MM.1S (cell line): ENCODE results near the gene FAM227B.
"Not testable (repeated sequence)": the region's sequence is repeated elsewhere in the genome, so short reads cannot be mapped to it uniquely, and the experiment has no call there.

Experiments used
- DNase-seq: peaks from one replicate; pipeline ENCODE4 v3.0.0-alpha.2; 2015
- H2AFZ ChIP-seq: fragments of 300-600 bp; sonication (generic); 2 replicates; pipeline ENCODE4 v1.6.0; 2016; ENCODE audit warnings: antibody characterized with exemption, low read length
- H3F3A ChIP-seq: fragments of 300-600 bp; sonication (generic); 2 replicates; pipeline ENCODE4 v1.6.1; 2016; ENCODE audit warnings: mild to moderate bottlenecking, antibody characterized with exemption, low read length, moderate library complexity, mixed read lengths; ENCODE audit not compliant: insufficient read depth
- H3K27ac ChIP-seq: fragments of 300-600 bp; sonication (generic); 2 replicates; pipeline ENCODE4 v1.5.1; 2016; ENCODE audit warnings: mild to moderate bottlenecking, low read length
- H3K27me3 ChIP-seq: fragments of 300-600 bp; sonication (generic); replicated peaks from 2 replicates; pipeline ENCODE4 v1.6.0; 2016; ENCODE audit warnings: low read length; ENCODE audit not compliant: insufficient read depth
- H3K36me3 ChIP-seq: fragments of 300-600 bp; sonication (generic); replicated peaks from 2 replicates; pipeline ENCODE4 v1.6.1; 2016; ENCODE audit warnings: mild to moderate bottlenecking, low read length, mixed read lengths; ENCODE audit not compliant: insufficient read depth
- H3K4me1 ChIP-seq: fragments of 300-600 bp; sonication (generic); 2 replicates; pipeline ENCODE4 v1.6.1; 2016; ENCODE audit warnings: low read length, mixed read lengths
- H3K4me2 ChIP-seq: fragments of 300-600 bp; sonication (generic); 2 replicates; pipeline ENCODE4 v1.6.0; 2016; ENCODE audit warnings: low read depth, low read length
- H3K4me3 ChIP-seq: fragments of 300-600 bp; sonication (generic); 2 replicates; pipeline ENCODE4 v1.5.1; 2016; ENCODE audit warnings: low read length, mixed read lengths
- H3K79me2 ChIP-seq: fragments of 300-600 bp; sonication (generic); 2 replicates; pipeline ENCODE4 v1.6.1; 2016; ENCODE audit warnings: mixed run types, low read length, mixed read lengths
- H3K9ac ChIP-seq: fragments of 300-600 bp; sonication (generic); 2 replicates; pipeline ENCODE4 v1.6.1; 2016; ENCODE audit warnings: low read length, mixed read lengths
- H3K9me2 ChIP-seq: fragments of 300-600 bp; sonication (generic); replicated peaks from 2 replicates; pipeline ENCODE4 v1.6.1; 2016; ENCODE audit warnings: mild to moderate bottlenecking, low read length, mixed read lengths; ENCODE audit not compliant: insufficient read depth
- H3K9me3 ChIP-seq: fragments of 300-600 bp; sonication (generic); replicated peaks from 2 replicates; pipeline ENCODE4 v1.6.1; 2016; ENCODE audit warnings: mild to moderate bottlenecking, low read length, mixed read lengths; ENCODE audit not compliant: insufficient read depth
- H4K20me1 ChIP-seq: fragments of 300-600 bp; sonication (generic); 2 replicates; pipeline ENCODE4 v1.6.1; 2016; ENCODE audit warnings: mild to moderate bottlenecking, low read length, moderate library complexity, mixed read lengths; ENCODE audit not compliant: insufficient read depth
- EZH2 ChIP-seq: fragments of 300-600 bp; sonication (generic); optimal IDR thresholded peaks from 2 replicates; pipeline ENCODE3; 2017; ENCODE audit warnings: low read depth, mild to moderate bottlenecking, antibody characterized with exemption, low read length, mixed read lengths
- EZH2phosphoT487 ChIP-seq: fragments of 300-600 bp; sonication (generic); IDR thresholded peaks from 2 replicates; pipeline ENCODE4 v1.6.1; 2018; ENCODE audit warnings: antibody characterized with exemption, low read length
- TF ChIP-seq, protein P1 (sequence below): fragments of 300-600 bp; sonication (generic); IDR thresholded peaks from 2 replicates; pipeline ENCODE4 v1.5.1; 2016; ENCODE audit warnings: antibody characterized with exemption, low read length, mixed read lengths

The FAM227B gene

DNA sequence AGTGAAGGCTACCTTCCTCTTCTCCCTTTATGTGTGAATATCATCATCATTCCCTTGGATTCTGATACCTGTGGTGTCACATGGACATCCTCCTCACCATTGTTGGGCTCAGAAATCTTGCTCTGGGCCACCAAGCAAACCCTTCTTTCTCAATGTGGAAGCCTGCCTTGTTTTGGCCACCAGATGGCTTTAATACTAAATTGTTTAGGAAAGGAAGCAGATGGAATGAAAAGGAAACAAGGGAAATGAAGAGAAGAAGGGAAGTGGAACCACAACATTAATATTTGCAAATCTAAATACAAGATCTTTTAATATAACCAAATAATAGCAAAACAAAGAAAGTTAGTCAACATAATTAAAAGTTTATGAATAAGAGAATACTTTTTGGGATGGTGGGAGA is 14.0 kb downstream of the FAM227B start:
- Histone ChIP-seq H3K9me2 (no peaks in the 10 kb centered on the region), H2AFZ (no peak overlapping the region), H3K4me1 (no peaks in the 10 kb centered on the region), H3K27ac (no peak overlapping the region), H3K79me2 (no peaks in the 10 kb centered on the region), H3K36me3 (no peaks in the 10 kb centered on the region), H3K4me2 (no peak overlapping the region), H4K20me1 (no peaks in the 10 kb centered on the region), H3K4me3 (no peak overlapping the region), H3K9ac (no peak overlapping the region), H3K9me3 (no peaks in the 10 kb centered on the region), H3F3A (no peaks in the 10 kb centered on the region), H3K27me3 (no peaks in the 10 kb centered on the region)
- DNase-seq = no peak
- no peak for TF ChIP-seq EZH2phosphoT487
- TF ChIP-seq, protein P1, sequence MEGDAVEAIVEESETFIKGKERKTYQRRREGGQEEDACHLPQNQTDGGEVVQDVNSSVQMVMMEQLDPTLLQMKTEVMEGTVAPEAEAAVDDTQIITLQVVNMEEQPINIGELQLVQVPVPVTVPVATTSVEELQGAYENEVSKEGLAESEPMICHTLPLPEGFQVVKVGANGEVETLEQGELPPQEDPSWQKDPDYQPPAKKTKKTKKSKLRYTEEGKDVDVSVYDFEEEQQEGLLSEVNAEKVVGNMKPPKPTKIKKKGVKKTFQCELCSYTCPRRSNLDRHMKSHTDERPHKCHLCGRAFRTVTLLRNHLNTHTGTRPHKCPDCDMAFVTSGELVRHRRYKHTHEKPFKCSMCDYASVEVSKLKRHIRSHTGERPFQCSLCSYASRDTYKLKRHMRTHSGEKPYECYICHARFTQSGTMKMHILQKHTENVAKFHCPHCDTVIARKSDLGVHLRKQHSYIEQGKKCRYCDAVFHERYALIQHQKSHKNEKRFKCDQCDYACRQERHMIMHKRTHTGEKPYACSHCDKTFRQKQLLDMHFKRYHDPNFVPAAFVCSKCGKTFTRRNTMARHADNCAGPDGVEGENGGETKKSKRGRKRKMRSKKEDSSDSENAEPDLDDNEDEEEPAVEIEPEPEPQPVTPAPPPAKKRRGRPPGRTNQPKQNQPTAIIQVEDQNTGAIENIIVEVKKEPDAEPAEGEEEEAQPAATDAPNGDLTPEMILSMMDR = no peak
- TF ChIP-seq EZH2 = no peak

DNA sequence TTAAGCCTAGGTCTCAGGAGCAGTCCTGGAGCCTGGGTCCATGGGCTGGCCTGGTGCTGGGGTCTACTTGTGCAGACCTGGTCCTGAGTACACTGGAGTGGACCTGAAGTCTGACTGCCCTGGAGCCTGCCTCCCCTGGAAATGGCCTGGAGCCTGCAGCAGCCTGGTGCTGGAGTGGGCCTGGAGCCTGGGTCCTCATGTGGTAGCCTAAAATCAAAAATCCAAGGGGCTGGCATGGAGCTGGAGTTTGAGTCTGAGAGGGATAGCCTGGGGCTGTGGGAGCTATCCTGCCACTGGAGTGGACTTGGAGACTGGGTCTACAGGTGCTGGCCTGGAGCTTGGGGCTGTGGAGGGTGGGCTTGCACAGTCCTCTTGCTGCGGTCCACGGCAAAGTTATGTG is 15.0 kb downstream of the FAM227B start:
- Histone ChIP-seq H3K9me2 (no peaks in the 10 kb centered on the region), H3K36me3 (no peaks in the 10 kb centered on the region), H3K9ac (no peak overlapping the region), H3K4me1 (no peaks in the 10 kb centered on the region), H3K4me2 (no peak overlapping the region), H3K4me3 (no peak overlapping the region), H3K79me2 (no peaks in the 10 kb centered on the region), H2AFZ (no peak overlapping the region), H3K27me3 (no peaks in the 10 kb centered on the region), H4K20me1 (no peaks in the 10 kb centered on the region), H3K27ac (no peak overlapping the region), H3K9me3 (no peaks in the 10 kb centered on the region), H3F3A (no peaks in the 10 kb centered on the region)
- TF ChIP-seq, protein P1 = no peak
- no peak for TF ChIP-seq EZH2
- TF ChIP-seq EZH2phosphoT487 = no peak
- no peak for DNase-seq

DNA sequence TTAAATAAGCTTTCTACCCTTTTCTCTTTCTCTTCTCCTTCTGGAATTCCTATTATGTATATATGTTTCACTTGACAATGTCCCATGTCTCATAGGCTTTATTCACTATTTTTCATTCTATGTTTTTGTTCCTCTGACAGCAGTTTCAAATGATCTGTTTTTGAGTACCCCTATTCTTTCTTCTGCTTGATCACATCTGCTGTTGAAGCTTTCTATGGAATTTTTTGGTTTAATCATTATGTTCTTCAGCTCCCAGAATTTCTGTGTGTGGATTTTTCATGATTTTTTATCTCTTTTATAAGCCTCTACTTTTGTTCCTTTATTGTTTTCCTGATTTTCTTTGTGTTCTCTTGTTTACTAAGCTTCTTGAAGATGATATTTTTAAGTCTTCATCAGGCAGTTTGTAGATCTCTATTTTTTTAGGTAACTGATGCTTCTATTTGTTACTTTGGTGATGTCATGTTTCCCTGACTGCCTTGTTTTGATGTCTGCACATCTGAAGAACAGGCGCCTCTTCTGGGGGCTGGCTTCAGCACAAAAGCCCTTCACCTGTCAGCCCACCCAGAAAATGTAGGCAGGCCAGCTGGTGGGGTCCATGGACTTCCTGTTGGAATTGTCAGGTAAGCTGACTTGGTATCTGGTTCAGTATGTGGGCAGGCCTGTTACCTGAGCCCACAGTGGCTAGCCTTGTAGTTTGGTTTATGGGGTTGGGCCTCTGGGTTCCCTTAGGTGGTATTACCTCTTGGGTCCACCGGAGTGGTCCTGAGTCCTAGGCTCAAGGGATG is 15.8 kb downstream of the FAM227B start:
- H3K4me2 ChIP-seq = no peak overlapping the region
- no peak for DNase-seq
- TF ChIP-seq EZH2 = no peak
- TF ChIP-seq, protein P1 = no peak
- TF ChIP-seq EZH2phosphoT487 = no peak
- H2AFZ ChIP-seq = no peak overlapping the region
- no peaks in the 10 kb centered on the region for H3K4me1 ChIP-seq
- H4K20me1 ChIP-seq = no peaks in the 10 kb centered on the region
- H3K27me3 ChIP-seq = no peaks in the 10 kb centered on the region
- H3K9ac ChIP-seq = no peak overlapping the region
- H3K27ac ChIP-seq = no peak overlapping the region
- H3K4me3 ChIP-seq = no peak overlapping the region
- H3F3A ChIP-seq = no peaks in the 10 kb centered on the region
- no peaks in the 10 kb centered on the region for H3K9me3 ChIP-seq
- no peaks in the 10 kb centered on the region for H3K36me3 ChIP-seq
- H3K79me2 ChIP-seq = no peaks in the 10 kb centered on the region
- H3K9me2 ChIP-seq = no peaks in the 10 kb centered on the region

DNA sequence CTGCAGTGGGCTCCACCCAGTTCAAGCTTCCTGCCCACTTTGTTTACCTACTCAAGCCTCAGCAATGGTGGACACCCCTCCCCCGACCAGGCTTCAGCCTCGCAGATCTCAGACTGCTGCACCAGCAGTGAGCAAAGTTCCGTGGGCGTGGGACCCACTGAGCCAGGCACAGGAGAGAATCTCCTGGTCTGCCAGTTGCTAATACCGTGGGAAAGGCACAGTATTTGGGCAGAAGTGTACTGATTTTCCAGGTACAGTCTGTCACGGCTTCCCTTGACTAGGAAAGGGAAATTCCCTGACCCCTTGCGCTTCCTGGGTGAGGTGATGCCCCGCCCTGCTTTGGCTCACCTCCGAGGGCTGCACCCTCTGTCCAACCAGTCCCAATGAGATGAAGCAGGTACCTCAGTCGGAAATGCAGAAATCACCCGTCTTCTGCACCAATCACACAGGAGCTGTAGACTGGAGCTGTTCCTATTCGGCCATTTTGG is 27.7 kb downstream of the FAM227B start:
- not testable (repeated sequence) for H2AFZ ChIP-seq, H3K27me3 ChIP-seq, H3K27ac ChIP-seq, H3K9me3 ChIP-seq, H3K79me2 ChIP-seq, H3K4me2 ChIP-seq, H3K9me2 ChIP-seq, H3K9ac ChIP-seq, H3K36me3 ChIP-seq, H4K20me1 ChIP-seq, H3F3A ChIP-seq, H3K4me1 ChIP-seq, H3K4me3 ChIP-seq, DNase-seq
